B cell (primary cell): ENCODE measurements around the gene ARHGAP26. TPM values are rescaled to one million over a fixed set of nuclear protein-coding genes. Genes with fewer than 3 reads are reported as not detected.

Experiments
- ATAC-seq: fragments of 200-7000 bp; cut with Tn5 transposase; one replicate; pipeline ENCODE4 v1.10.0; 2021; ENCODE audit warnings: low read depth, mild to moderate bottlenecking, moderate number of reproducible peaks, moderate library complexity
- CTCF ChIA-PET: fragments of 350-600 bp; sonication (Branson Sonifier 250); formaldehyde crosslinking; loops from one replicate; lab custom pipeline; 2021; ENCODE audit warnings: antibody characterized with exemption, inconsistent platforms; lab: Charles Lee
- POLR2A ChIA-PET: fragments of 350-600 bp; sonication (Branson Sonifier 250); formaldehyde crosslinking; loops from one replicate; lab custom pipeline; 2021; ENCODE audit warnings: antibody characterized with exemption; lab: Charles Lee
- DNase-seq: peaks from one replicate; pipeline ENCODE4 v3.0.0; 2013
- H2AFZ ChIP-seq: 2 replicates; pipeline ENCODE4 v1.6.1; 2012; ENCODE audit warnings: mild to moderate bottlenecking, low read depth, low read length; ENCODE audit not compliant: insufficient read depth, poor library complexity, severe bottlenecking
- H3K27ac ChIP-seq, 2 donors: 1 replicate in 1 of 2; 2 replicates in 1 of 2; pipeline ENCODE4 v1.5.1; 2012 to 2013; ENCODE audit warnings: low read length in 2 of 2, mild to moderate bottlenecking in 2 of 2, moderate library complexity in 1 of 2
- H3K27me3 ChIP-seq, 4 experiments: fragments of 200-600 bp in 1 of 4; sonication (generic) in 1 of 4; replicated peaks in 1 of 4; 1 replicate in 2 of 4; 2 replicates in 2 of 4; pipeline versions ENCODE4 v1.6.1 to v1.7.0; 2013 to 2016; ENCODE audit warnings: low read length in 3 of 4, mild to moderate bottlenecking in 2 of 4, mixed read lengths in 1 of 4, moderate library complexity in 1 of 4; ENCODE audit not compliant: insufficient read depth in 4 of 4, control insufficient read depth in 3 of 4; ENCODE audit errors: control extremely low read depth in 1 of 4
- H3K36me3 ChIP-seq, 2 experiments: replicated peaks in 1 of 2; 1 replicate in 1 of 2; 2 replicates in 1 of 2; pipeline versions ENCODE4 v1.6.1 to v1.7.1; 2013; ENCODE audit warnings: low read length in 1 of 2; ENCODE audit not compliant: insufficient read depth in 2 of 2, control insufficient read depth in 1 of 2; ENCODE audit errors: control extremely low read depth in 1 of 2, extremely low read depth in 1 of 2
- H3K4me1 ChIP-seq, 2 donors: fragments of 200-600 bp in 1 of 2; sonication (generic) in 1 of 2; 1 replicate in 1 of 2; 2 replicates in 1 of 2; pipeline versions ENCODE4 v1.5.1 to v1.6.1; 2013 to 2017; ENCODE audit warnings: low read length in 2 of 2; ENCODE audit not compliant: control insufficient read depth in 2 of 2, insufficient read depth in 2 of 2
- H3K4me2 ChIP-seq: replicated peaks from 2 replicates; pipeline ENCODE3; 2012; ENCODE audit warnings: mild to moderate bottlenecking, low read depth, low read length; ENCODE audit not compliant: poor library complexity, severe bottlenecking
- H3K4me3 ChIP-seq, 5 experiments: fragments of 200-600 bp in 1 of 5; sonication (generic) in 1 of 5; 1 replicate in 3 of 5; 2 replicates in 2 of 5; pipeline versions ENCODE4 v1.5.1 to v1.7.0; 2011 to 2016; ENCODE audit warnings: low read length in 4 of 5, mild to moderate bottlenecking in 4 of 5, low read depth in 2 of 5, control low read depth in 1 of 5, moderate library complexity in 1 of 5; ENCODE audit not compliant: insufficient read depth in 1 of 5; ENCODE audit errors: control extremely low read depth in 1 of 5, extremely low read depth in 1 of 5
- H3K79me2 ChIP-seq: fragments of 200-600 bp; sonication (generic); one replicate; pipeline ENCODE4 v1.6.0; 2016; ENCODE audit warnings: low read length; ENCODE audit not compliant: control insufficient read depth, insufficient read depth
- H3K9ac ChIP-seq: fragments of 200-600 bp; sonication (generic); 2 replicates; pipeline ENCODE4 v1.6.1; 2017; ENCODE audit warnings: mild to moderate bottlenecking, low read length, moderate library complexity
- H3K9me3 ChIP-seq, 3 donors: one replicate each; pipeline versions ENCODE4 v1.6.1 to v1.7.1; 2013; ENCODE audit warnings: low read length in 2 of 3; ENCODE audit not compliant: control insufficient read depth in 2 of 3, insufficient read depth in 1 of 3; ENCODE audit errors: control extremely low read depth in 1 of 3
- H4K20me1 ChIP-seq: 2 replicates; pipeline ENCODE4 v1.6.0; 2012; ENCODE audit warnings: mild to moderate bottlenecking, low read length; ENCODE audit not compliant: insufficient read depth, control insufficient read depth, poor library complexity, severe bottlenecking
- H3K27ac Mint-ChIP-seq: one replicate; pipeline ENCODE4 v1.8.0; 2021; ENCODE audit warnings: mixed read lengths
- H3K27me3 Mint-ChIP-seq: one replicate; pipeline ENCODE4 v1.8.0; 2021; ENCODE audit warnings: mixed read lengths
- H3K4me1 Mint-ChIP-seq: one replicate; pipeline ENCODE4 v1.8.0; 2021; ENCODE audit warnings: mixed read lengths
- H3K4me3 Mint-ChIP-seq: one replicate; pipeline ENCODE4 v1.8.0; 2021; ENCODE audit warnings: mixed read lengths
- H3K9me3 Mint-ChIP-seq: one replicate; pipeline ENCODE4 v1.8.0; 2022; ENCODE audit warnings: mixed read lengths; ENCODE audit not compliant: insufficient read depth
- CTCF ChIP-seq: fragments of 200-600 bp; IDR thresholded peaks from one replicate; pipeline ENCODE4 v1.8.0; 2022; ENCODE audit warnings: antibody characterized with exemption, mild to moderate bottlenecking
- EZH2 ChIP-seq: IDR thresholded peaks from 2 replicates; pipeline ENCODE4 v1.6.1; 2012; ENCODE audit warnings: borderline replicate concordance, low read depth, mild to moderate bottlenecking, moderate library complexity, low read length; ENCODE audit not compliant: insufficient read depth, poor library complexity, severe bottlenecking
- WGBS: methylation state at CpG from one replicate; pipeline ENCODE4 v1.1.5; 2013; ENCODE audit warnings: missing lambda C conversion rate; ENCODE audit not compliant: insufficient coverage; 5-methylcytosine and 5-hydroxymethylcytosine counted together
- intact Hi-C: fragments of 100-400 bp; cut with micrococcal nuclease; formaldehyde crosslinking; loops from one replicate; pipeline ENCODE4 v1.10.0; 2022
- polyA plus RNA-seq: library from polyadenylated mRNA; depleted of rRNA; stranded (reverse); fragments of >200 nt; gene quantifications from 2 replicates; pipeline ENCODE4 v1.2.3, GENCODE V29; 2012
- total RNA-seq, 2 donors: library from RNA; stranded (reverse); fragments of 120-200 nt in 1 of 2; gene quantifications; 1 replicate in 1 of 2; 2 replicates in 1 of 2; pipeline versions ENCODE4 v1.2.3 to v1.2.4, GENCODE V29; 2013 to 2022

Gene ARHGAP26
- total and polyA plus RNA-seq, 2 donors (not counting 1 experiment from before 2014, with no cell fraction given), result 1.8 to 22.5 TPM

DNA sequence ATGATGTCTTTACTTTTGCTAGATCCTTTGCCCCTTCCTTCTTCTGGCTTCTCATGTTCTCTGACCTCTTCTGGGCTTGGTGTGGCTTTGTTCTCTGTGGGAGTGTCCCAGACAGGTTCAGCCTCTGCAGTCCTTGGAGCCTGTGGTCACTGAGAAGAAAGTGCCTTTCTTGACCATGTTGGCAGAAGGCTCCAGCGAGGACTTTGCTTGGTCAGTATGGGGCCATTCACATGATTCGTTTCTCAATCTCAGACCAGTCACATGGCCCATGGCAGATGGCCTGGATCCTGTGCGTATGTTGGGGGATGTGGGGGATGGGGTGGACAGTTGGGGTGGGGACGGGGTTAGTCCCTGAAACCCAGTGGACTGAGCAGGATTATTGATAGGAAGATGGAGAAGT lies 274.1 kb downstream of the ARHGAP26 start:
- Histone ChIP-seq H3K4me2 (no peak overlapping the region), H4K20me1 (no peaks in the 10 kb centered on the region), H3K36me3 (peaks cover 0 to 3% of the 10 kb centered on the region in 2 experiments), H3K27me3 (no peaks in the 10 kb centered on the region), H3K4me3 (no peak overlapping the region), H3K9ac (no peak overlapping the region), H3K4me1 (no peaks in the 10 kb centered on the region), H3K27ac (no peak overlapping the region), H3K9me3 (no peaks in the 10 kb centered on the region), H2AFZ (no peak overlapping the region), H3K79me2 (no peaks in the 10 kb centered on the region)
- POLR2A ChIA-PET, result no interaction called here
- 94% methylated on average over 2 of the region's 4 CpGs for WGBS
- ATAC-seq (no peak), DNase-seq (no peak)
- TF ChIP-seq EZH2 (no peak), CTCF (no peak)
- no peaks in the 10 kb centered on the region for H3K27me3 Mint-ChIP-seq
- no peaks in the 10 kb centered on the region for H3K4me1 Mint-ChIP-seq
- H3K9me3 Mint-ChIP-seq, result no peaks in the 10 kb centered on the region
- CTCF ChIA-PET, result interaction anchor here (0.6 kb wide), 1 partner anchor 1044 kb away, joined by 3 read pairs; no protein-coding TSS in a partner anchor
- no peak overlapping the region for H3K4me3 Mint-ChIP-seq
- H3K27ac Mint-ChIP-seq, result no peak overlapping the region
- intact Hi-C loops, result no loop called here

DNA sequence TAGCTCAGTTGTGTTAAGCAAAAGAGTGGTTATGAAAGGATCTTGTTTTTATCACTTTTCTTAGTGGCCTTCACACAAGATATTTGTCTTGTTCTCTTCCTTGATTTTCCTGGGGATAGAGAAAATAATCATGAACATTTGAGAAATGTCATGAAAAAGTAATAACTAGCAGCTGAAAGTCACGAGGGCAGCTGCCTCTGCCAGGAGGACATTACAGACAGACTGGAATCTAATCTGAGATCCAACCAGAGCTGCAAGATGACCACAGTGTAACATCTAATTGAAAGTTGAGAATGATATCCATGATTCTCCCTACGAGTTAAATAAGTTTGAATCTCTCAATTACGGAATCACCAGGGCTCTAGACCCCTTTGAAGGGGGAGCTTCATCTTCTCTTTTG lies 274.9 kb downstream of the ARHGAP26 start:
- Histone ChIP-seq H3K4me2 (no peak overlapping the region), H3K9me3 (no peaks in the 10 kb centered on the region)
- intact Hi-C loops, result no loop called here

More for the DNA sequence above, 274.9 kb downstream of the ARHGAP26 start:
- Mint-ChIP-seq H3K4me3 (no peak overlapping the region), H3K27me3 (no peaks in the 10 kb centered on the region), H3K4me1 (no peaks in the 10 kb centered on the region), H3K9me3 (no peaks in the 10 kb centered on the region), H3K27ac (no peak overlapping the region)
- ATAC-seq (no peak), DNase-seq (no peak)
- no peak overlapping the region for H2AFZ ChIP-seq
- TF ChIP-seq CTCF, result no peak
- no peak for TF ChIP-seq EZH2
- ChIA-PET CTCF (no interaction called here), POLR2A (no interaction called here)
- no peaks in the 10 kb centered on the region for H4K20me1 ChIP-seq
- peaks cover 0 to 3% of the 10 kb centered on the region in 2 experiments for H3K36me3 ChIP-seq
- 100% methylated on average over 1 of the region's 3 CpGs for WGBS
- no peak overlapping the region for H3K27ac ChIP-seq
- no peaks in the 10 kb centered on the region for H3K79me2 ChIP-seq
- H3K4me3 ChIP-seq, result no peak overlapping the region
- no peaks in the 10 kb centered on the region for H3K4me1 ChIP-seq
- no peak overlapping the region for H3K9ac ChIP-seq
- H3K27me3 ChIP-seq, result no peaks in the 10 kb centered on the region
